Measurements from ENCODE around the gene TSPAN1. TPM values are rescaled to one million over a fixed set of nuclear protein-coding genes. Genes with fewer than 3 reads are reported as not detected.
"Not testable (repeated sequence)": the region's sequence is repeated elsewhere in the genome, so short reads cannot be mapped to it uniquely, and the experiment has no call there.

The TSPAN1 gene
- polyA plus RNA-seq, 1 donor: not detected

DNA sequence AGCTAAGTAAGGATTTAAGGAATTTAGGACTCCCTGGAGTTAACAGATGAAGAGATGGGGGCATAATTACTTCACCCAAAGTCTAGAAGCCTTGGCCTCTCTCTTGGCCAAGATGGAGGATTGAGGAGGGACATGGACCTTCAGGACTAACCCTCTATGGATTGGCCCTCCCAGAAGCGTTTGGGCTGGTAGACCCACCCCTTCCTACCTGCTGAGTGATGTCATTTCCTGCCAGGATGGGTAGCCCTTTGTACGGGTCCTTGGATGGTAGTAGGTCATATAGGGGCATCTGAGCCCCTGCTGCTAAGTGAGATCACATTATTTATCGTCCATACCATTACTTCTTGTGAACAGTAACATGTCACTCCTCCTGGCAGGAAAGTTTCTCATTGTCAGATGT lies 45.9 kb downstream of the TSPAN1 start:
- DNase-seq: no peak

DNA sequence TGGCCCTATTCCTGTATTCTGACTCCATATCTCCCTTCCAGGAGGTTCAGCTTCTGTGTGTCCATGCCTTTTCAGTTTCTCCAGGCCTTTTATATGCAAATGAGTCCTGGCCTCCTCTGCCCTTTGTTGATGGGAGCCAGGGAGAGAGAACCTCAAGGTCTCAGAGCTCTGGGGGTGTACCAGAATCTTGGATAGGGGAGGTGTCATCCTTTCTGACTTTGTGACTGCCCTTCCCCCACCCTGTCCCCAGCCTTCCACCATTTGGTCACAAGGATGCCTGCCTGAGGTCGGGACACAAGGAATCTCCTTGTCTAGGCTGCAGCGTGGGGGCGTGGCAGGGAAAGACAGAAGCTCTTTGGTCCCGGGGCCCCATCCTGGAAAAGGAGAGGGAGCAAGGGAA lies 46.9 kb downstream of the TSPAN1 start:
- DNase-seq: no peak

DNA sequence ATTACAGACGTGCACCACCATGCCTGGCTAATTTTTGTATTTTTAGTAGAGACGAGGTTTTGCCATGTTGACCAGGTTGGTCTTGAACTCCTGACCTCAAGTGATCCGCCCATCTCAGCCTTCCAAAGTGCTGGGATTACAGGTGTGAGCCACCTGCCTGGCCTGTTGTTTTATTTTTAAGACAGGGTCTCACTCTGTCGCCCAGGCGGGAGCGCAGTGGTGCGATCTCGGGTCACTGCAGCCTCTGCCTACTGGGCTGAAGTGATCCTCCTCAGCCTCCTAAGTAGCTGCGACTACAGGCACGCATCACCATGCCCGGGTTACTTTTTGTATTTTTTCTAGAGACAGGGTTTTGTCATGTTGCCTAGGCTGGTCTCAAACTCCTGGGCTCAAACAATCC lies 48.2 kb downstream of the TSPAN1 start:
- not testable (repeated sequence) for DNase-seq

DNA sequence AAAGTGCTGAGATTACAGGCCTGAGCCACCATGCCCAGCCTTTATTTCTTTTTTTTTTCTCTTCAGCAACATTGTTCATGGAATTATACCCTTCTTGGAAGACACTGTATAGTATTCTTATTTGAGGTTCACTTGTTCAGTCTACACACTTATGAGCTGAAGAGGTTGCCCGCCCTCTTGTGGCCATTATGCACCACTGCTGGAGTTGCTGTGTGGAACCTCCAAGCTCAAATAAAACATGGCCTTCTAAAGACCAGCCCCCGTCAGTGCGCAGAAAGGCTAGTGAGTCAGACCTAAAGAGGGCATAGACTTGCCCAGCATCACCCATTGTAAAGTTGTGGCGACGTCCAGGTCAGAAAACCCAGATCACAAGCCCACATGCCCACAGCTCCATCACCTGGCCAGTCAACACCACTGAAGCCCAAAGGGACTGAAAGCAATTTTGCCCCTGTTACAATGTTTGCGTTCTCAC lies 48.6 kb downstream of the TSPAN1 start:
- DNase-seq: peak; percentile 66

DNA sequence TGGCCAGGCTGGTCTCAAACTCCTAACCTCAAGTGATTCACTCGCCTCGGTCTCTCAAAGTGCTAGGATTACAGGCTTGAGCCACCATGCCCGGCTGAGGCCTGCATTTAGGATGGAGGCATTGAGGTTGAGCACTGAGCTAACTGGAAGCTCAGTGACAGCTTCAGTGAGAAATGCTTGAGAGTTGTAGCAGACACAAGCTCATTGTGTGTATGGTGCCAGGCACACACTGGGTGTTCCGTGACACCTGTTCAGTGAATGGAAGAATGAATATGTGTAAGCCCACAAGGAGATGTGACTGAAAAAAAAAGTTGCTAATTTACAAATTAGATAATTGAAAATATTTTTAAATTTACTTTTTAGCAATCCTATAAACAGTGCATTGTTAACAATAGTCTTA lies 50.1 kb downstream of the TSPAN1 start:
- no peak for DNase-seq

DNA sequence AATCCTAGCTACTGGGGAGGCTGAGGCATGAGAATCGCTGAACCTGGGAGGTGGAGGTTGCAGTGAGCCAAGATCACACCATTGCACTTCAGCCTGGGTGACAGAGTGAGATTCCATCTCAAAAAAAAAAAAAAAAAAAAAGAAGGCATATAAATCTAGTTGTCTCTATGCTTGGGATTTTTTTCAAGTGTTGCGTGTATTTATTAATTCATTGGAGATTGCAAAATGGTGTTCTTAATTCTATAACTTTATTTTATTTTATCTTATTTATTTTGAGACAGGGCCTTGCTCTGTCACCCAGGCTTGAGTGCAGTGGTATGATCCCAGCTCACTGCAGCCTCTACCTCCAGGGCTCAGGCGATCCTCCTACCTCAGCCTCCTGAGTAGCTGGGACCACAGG lies 56.3 kb downstream of the TSPAN1 start:
- not testable (repeated sequence) for DNase-seq

Other genes starting within 250 kb of the TSPAN1 start
- 12.8 TPM for gene PIK3R3, start 42.5 kb upstream of the TSPAN1 start, polyA plus RNA-seq (ENCODE audit: insufficient read length)
- gene P3R3URF, start 1.4 kb downstream of the TSPAN1 start, polyA plus RNA-seq (ENCODE audit: insufficient read length): not detected
- 47.4 TPM for gene POMGNT1, start 23.3 kb downstream of the TSPAN1 start, polyA plus RNA-seq (ENCODE audit: insufficient read length)
- gene LURAP1, start 28.2 kb downstream of the TSPAN1 start, polyA plus RNA-seq (ENCODE audit: insufficient read length): 0.88 TPM
- gene RAD54L, start 72.7 kb downstream of the TSPAN1 start, polyA plus RNA-seq (ENCODE audit: insufficient read length): 6.7 TPM
- gene LRRC41, start 128.5 kb downstream of the TSPAN1 start, polyA plus RNA-seq (ENCODE audit: insufficient read length): 63.3 TPM
- 242 TPM for gene UQCRH, start 128.6 kb downstream of the TSPAN1 start, polyA plus RNA-seq (ENCODE audit: insufficient read length)
- 16.3 TPM for gene NSUN4, start 165.7 kb downstream of the TSPAN1 start, polyA plus RNA-seq (ENCODE audit: insufficient read length)
- gene FAAH, start 219.2 kb downstream of the TSPAN1 start, polyA plus RNA-seq (ENCODE audit: insufficient read length): 26.5 TPM